GM12864 (cell line): ENCODE results near the gene WNT3A.
A peak's percentile ranks its signal among the peaks of the same experiment; 100 is the strongest.

Experiments used
- DNase-seq: peaks from one replicate; pipeline ENCODE4 v3.0.0-alpha.2; 2011; ENCODE audit warnings: low read depth
- H3K4me3 ChIP-seq: 2 replicates; pipeline ENCODE4 v1.5.1; 2011; ENCODE audit warnings: mild to moderate bottlenecking, low read depth, low read length, control low read depth
- CTCF ChIP-seq: IDR thresholded peaks from 2 replicates; pipeline ENCODE4 v1.5.1; 2011; ENCODE audit warnings: low read depth, mild to moderate bottlenecking, moderate library complexity, low read length, control low read depth, inconsistent platforms; ENCODE audit errors: missing control alignments

WNT3A gene

GRCh38 chr1:228075801-228076271, 69.0 kb downstream of the WNT3A start:
- H3K4me3 ChIP-seq = no peak overlapping the region
- TF ChIP-seq CTCF = no peak
- DNase-seq = no peak

- TF ChIP-seq CTCF = no peak
- DNase-seq = no peak
These were observed 70.1 kb downstream of the WNT3A start for GRCh38 chr1:228076796-228077430.

GRCh38 chr1:228077565-228078330, 71.0 kb downstream of the WNT3A start:
- TF ChIP-seq CTCF = no peak
- H3K4me3 ChIP-seq = no peak overlapping the region

More at GRCh38 chr1:228076796-228077430, 70.1 kb downstream of the WNT3A start:
- no peak overlapping the region for H3K4me3 ChIP-seq

GRCh38 chr1:228079013-228079412, 72.2 kb downstream of the WNT3A start:
- no peak for TF ChIP-seq CTCF
- no peak for DNase-seq
- H3K4me3 ChIP-seq = no peak overlapping the region

More at GRCh38 chr1:228077565-228078330, 71.0 kb downstream of the WNT3A start:
- DNase-seq = no peak

GRCh38 chr1:228079601-228080263, 72.9 kb downstream of the WNT3A start:
- TF ChIP-seq CTCF = no peak
- DNase-seq = no peak
- no peak overlapping the region for H3K4me3 ChIP-seq

GRCh38 chr1:228081144-228081543, 74.3 kb downstream of the WNT3A start:
- H3K4me3 ChIP-seq = peak overlapping the region; percentile 83
- TF ChIP-seq CTCF = no peak
- DNase-seq = no peak
